Skeletal muscle tissue (tissue), 4 donors: ENCODE data around the gene IL22. TPM values are rescaled to one million over a fixed set of nuclear protein-coding genes. Genes with fewer than 3 reads are reported as not detected.

Source experiments
- H3K27ac ChIP-seq: one replicate; pipeline ENCODE4 v1.7.0; 2013; ENCODE audit warnings: mild to moderate bottlenecking, low read depth, low read length, inconsistent platforms
- H3K27me3 ChIP-seq, 3 donors: one replicate each; pipeline ENCODE4 v1.7.0; 2013; ENCODE audit warnings: low read length in 3 of 3; ENCODE audit not compliant: control insufficient read depth in 3 of 3, insufficient read depth in 3 of 3
- H3K36me3 ChIP-seq, 3 donors: one replicate each; pipeline ENCODE4 v1.7.0; 2013; ENCODE audit warnings: low read length in 3 of 3; ENCODE audit not compliant: control insufficient read depth in 3 of 3, insufficient read depth in 3 of 3
- H3K4me1 ChIP-seq, 3 donors: one replicate each; pipeline ENCODE4 v1.7.0; 2013; ENCODE audit warnings: low read length in 3 of 3, mild to moderate bottlenecking in 3 of 3; ENCODE audit not compliant: control insufficient read depth in 3 of 3, insufficient read depth in 3 of 3
- H3K4me3 ChIP-seq, 3 donors: one replicate each; pipeline ENCODE4 v1.7.0; 2013; ENCODE audit warnings: low read length in 3 of 3
- H3K9ac ChIP-seq, 3 donors: one replicate each; pipeline ENCODE4 v1.7.0; 2013; ENCODE audit warnings: low read length in 3 of 3, mild to moderate bottlenecking in 3 of 3, moderate library complexity in 2 of 3, low read depth in 1 of 3
- H3K9me3 ChIP-seq, 3 donors: one replicate each; pipeline ENCODE4 v1.7.0; 2013; ENCODE audit warnings: low read length in 3 of 3; ENCODE audit not compliant: control insufficient read depth in 3 of 3
- total RNA-seq: library from RNA; depleted of rRNA; stranded (reverse); fragments of >200 nt; gene quantifications from one replicate; pipeline ENCODE4 v1.2.3, GENCODE V29; 2014
- donor health status: Osteomylitis.

The IL22 gene
- total RNA-seq, 1 donor from 2014 or later: not detected

DNA sequence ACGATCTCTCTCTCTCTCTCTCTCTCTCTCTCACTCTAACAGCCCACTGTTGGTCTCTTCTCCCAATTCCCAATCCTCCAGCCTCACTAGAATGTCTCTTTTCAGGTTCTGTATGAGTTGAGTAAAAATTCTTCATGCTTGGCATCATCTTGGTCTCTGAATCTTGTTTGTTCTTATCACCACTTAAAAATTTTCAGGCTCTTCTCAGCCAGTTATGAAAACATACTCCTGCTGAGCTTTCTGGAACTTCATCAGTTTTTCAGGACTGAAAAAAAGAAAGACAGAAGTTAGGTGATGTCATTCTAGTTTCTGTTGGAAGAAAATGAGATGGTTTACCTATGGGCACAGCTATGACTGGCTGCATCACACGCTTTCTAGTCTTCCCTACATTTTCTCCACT, 11.5 kb upstream of the IL22 start:
- H3K36me3 ChIP-seq: no peaks in the 10 kb centered on the region
- no peaks in the 10 kb centered on the region for H3K4me1 ChIP-seq
- H3K9ac ChIP-seq: no peak overlapping the region
- H3K4me3 ChIP-seq: no peak overlapping the region
- no peak overlapping the region for H3K27ac ChIP-seq
- H3K27me3 ChIP-seq: no peaks in the 10 kb centered on the region
- H3K9me3 ChIP-seq: no peaks in the 10 kb centered on the region

DNA sequence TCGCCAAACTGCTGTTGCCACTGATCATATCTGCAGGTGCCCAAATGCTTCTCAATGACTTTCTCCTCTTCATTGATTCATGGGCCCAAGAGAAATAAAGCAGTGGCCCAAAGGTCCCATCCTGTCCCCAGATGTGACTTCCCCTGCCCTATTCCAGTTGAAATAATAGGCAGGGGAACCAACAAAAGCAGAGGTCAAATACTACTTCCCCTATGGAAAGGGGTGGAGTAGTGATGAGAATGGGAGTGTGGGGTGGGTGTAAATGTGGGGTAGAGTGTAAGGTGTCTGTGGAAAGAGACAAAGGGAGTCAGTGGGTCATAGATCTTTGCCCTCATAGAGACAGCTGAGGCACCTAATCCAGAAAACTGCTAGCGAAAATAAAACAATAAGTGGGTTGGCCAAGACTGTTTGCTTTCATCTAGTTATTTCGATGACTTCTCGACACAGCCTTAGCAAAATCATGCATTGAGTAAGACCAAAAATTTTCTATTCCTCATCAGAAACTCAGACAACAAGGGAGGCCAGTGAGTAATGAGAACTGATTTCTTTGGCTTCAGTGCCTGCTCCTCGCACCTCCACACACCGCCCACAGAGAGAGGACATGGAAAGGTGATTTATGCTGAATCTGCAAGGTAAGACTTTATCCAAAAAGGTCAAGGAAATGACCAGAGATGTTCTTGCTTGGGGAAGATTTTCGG, 10.9 kb upstream of the IL22 start:
- H3K9me3 ChIP-seq: no peaks in the 10 kb centered on the region
- H3K4me3 ChIP-seq: no peak overlapping the region
- H3K27me3 ChIP-seq: no peaks in the 10 kb centered on the region
- no peak overlapping the region for H3K27ac ChIP-seq
- H3K36me3 ChIP-seq: no peaks in the 10 kb centered on the region
- H3K9ac ChIP-seq: no peak overlapping the region
- H3K4me1 ChIP-seq: no peaks in the 10 kb centered on the region

DNA sequence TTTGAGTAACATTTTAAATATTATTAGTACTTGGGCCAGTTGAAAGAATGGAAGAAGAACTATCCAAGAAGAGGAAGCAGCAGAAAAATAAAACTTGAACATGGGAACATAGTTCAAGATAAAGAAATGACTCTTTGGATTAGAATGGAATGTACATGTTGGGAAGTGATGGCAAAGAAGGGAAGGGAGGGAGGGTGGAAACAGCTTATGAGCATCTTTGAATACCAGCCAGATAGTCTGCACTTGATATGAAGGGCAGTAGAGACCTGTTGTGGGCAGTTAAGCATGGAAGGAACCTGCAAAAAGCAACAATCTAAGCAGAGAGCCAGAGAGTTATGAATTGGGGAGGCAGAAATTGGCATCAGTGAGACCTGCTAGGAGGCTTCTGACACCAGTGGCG, 10.0 kb upstream of the IL22 start:
- Histone ChIP-seq H3K27ac (no peak overlapping the region), H3K9me3 (no peaks in the 10 kb centered on the region), H3K4me1 (no peaks in the 10 kb centered on the region), H3K9ac (no peak overlapping the region), H3K36me3 (no peaks in the 10 kb centered on the region), H3K27me3 (no peaks in the 10 kb centered on the region), H3K4me3 (no peak overlapping the region)

DNA sequence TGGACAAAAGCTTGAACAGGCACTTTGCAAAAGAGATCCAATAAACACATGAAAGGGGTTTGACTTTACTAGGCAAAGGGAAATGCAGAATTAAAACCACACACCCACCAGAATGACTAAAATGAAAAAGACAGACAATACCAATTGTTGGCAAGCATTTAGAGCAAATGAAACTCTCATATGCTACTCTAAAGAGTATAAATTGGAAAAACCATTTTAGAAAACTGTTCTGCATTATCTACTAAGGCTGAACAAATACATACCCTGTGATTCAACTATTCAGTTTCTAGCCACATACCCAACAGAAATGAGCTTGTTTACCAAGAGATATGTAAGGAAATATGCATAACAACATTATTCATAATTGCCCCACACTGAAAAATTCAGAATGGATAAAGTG, 8.5 kb upstream of the IL22 start:
- no peak overlapping the region for H3K9ac ChIP-seq
- no peak overlapping the region for H3K4me3 ChIP-seq
- no peaks in the 10 kb centered on the region for H3K36me3 ChIP-seq
- H3K4me1 ChIP-seq: no peaks in the 10 kb centered on the region
- no peaks in the 10 kb centered on the region for H3K27me3 ChIP-seq
- H3K9me3 ChIP-seq: no peaks in the 10 kb centered on the region
- no peak overlapping the region for H3K27ac ChIP-seq

DNA sequence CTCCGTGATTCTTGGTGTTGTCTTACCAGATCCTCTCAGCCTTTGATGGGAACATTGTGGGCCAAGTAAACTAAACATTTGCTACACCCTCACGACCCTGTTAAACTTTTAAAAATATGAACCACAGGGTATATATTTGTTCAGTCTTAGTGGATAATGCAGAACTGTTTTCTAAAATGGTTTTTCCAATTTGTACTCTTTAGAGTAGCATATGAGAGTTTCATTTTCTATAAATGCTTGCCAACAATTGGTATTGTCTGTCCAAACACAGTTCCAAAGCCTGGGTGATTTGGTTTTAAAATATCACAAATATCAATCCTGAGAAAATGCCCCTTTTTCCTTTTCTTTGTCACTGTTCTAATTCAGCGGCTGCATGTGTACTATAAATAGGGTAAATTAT, 6.7 kb upstream of the IL22 start:
- no peaks in the 10 kb centered on the region for H3K9me3 ChIP-seq
- no peaks in the 10 kb centered on the region for H3K36me3 ChIP-seq
- no peak overlapping the region for H3K4me3 ChIP-seq
- no peaks in the 10 kb centered on the region for H3K27me3 ChIP-seq
- H3K4me1 ChIP-seq: no peaks in the 10 kb centered on the region
- H3K9ac ChIP-seq: no peak overlapping the region
- H3K27ac ChIP-seq: no peak overlapping the region

DNA sequence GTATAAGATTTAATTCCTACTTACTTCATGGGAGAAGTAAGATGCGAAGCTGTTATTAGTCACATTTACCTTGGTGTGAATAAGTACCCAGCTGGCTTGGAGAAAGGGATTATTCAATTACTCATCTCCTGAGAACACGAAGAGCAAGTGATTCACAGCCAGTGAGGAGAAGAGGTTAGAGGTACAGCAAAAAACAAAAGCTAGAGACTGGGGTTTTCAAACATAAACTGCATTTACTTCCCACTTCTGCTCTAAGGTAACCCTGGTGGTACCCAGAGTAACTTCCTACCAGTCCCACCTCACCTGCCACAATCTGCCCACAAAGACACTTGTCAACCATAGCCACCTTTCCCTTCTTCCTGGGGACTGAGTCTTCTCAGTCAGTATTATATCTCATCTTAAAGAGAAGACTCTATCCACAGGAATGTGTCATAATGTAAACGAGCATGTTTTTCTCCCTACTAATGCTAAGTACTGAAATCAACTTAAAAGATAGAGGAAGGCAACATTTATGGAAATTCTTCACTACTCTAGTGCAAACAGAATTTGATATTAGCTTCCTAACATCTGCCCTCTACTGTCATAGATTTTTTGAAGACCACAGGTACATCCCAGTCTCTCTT, 6.0 kb upstream of the IL22 start:
- Histone ChIP-seq H3K9ac (no peak overlapping the region), H3K4me1 (no peaks in the 10 kb centered on the region), H3K27me3 (no peaks in the 10 kb centered on the region), H3K9me3 (no peaks in the 10 kb centered on the region), H3K4me3 (no peak overlapping the region), H3K36me3 (no peaks in the 10 kb centered on the region), H3K27ac (no peak overlapping the region)

DNA sequence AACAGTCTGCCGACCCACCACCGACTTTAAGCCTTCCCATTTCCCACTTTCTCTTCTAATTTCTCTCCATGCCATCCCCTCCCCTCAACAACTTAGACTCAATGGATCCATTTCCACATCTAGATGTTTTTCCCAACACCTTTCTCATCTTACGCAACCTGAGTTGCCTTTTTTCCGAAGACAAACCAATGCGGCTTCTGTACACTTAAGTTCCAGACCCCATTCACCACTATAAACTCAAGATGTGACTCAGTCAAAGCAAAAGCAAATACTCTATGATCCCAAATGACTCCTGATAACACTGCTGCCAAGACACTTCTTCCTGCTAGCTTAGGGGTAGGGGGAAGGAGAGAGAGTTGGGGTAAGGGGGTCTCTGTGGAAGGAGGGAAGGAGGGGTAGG, 1.3 kb downstream of the IL22 start:
- H3K9ac ChIP-seq: no peak overlapping the region
- H3K4me1 ChIP-seq: no peaks in the 10 kb centered on the region
- H3K27ac ChIP-seq: no peak overlapping the region
- peaks cover 0 to 4% (median 3%) of the 10 kb centered on the region in 3 donors for H3K27me3 ChIP-seq
- no peaks in the 10 kb centered on the region for H3K36me3 ChIP-seq
- H3K9me3 ChIP-seq: no peaks in the 10 kb centered on the region
- H3K4me3 ChIP-seq: no peak overlapping the region

DNA sequence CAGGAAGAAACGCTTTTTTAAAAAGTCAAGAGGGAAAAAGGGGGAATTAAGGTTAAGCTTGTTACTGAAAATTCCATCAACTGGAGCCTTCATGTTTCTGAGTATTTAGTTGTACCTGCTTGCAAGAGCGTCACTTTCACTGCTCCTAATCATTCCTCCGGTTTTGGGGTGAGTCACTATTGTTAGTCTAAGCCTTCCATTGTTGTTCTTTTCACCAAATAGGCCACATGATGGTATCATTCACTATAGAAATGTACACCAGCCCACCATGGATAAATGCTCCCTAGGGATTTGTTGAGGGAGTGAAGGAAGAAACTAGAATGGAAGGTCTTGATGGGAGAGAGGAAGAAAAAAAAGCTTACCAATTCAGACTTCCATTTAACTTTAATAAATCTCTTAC, 3.0 kb downstream of the IL22 start:
- H3K4me3 ChIP-seq: no peak overlapping the region

DNA sequence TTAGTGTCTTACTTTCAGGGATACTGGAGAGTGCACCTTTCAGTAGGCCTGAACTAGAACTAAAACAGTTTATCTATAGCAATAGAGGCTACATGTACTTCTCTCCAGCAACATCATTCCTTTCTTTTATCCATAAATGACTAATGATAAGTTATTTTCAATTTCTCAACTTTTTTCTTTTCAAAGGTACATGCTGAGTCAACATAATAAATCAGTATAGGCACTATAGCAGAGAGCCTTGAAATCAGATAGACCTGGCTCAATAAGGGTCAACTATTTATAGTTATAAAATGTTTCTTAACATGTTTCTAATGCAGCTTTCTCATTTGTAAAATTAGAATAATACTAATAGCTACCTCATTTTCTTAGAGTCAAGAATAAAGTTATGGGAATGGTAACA, 5.6 kb downstream of the IL22 start:
- Histone ChIP-seq H3K9me3 (no peaks in the 10 kb centered on the region), H3K27ac (no peak overlapping the region), H3K27me3 (peaks cover 0 to 4% (median 3%) of the 10 kb centered on the region in 3 donors), H3K36me3 (no peaks in the 10 kb centered on the region), H3K4me3 (no peak overlapping the region), H3K4me1 (no peaks in the 10 kb centered on the region), H3K9ac (no peak overlapping the region)

More for the DNA sequence above, 3.0 kb downstream of the IL22 start:
- Histone ChIP-seq H3K9me3 (no peaks in the 10 kb centered on the region), H3K27me3 (peaks cover 0 to 4% (median 3%) of the 10 kb centered on the region in 3 donors), H3K36me3 (no peaks in the 10 kb centered on the region), H3K4me1 (no peaks in the 10 kb centered on the region), H3K27ac (no peak overlapping the region), H3K9ac (no peak overlapping the region)

DNA sequence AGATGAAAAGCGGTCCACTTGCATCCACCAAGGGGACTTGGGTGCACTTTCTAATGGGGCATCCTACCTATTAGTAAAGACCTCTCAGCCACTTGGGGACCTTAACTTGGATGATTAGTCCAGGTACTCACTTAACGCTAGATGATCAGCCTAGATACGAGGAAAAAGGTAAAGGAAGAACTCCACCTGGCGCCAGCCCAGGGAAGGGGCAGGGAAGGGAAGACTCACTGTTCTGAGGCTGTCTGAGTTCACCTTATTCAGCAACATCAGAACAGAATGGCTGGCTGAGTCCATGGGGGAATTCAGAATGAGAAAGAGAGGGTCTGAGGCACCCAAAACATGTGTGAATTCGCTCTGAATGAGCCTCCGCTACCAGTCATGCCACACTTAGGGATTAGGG, 7.1 kb downstream of the IL22 start:
- H3K4me1 ChIP-seq: no peaks in the 10 kb centered on the region
- no peaks in the 10 kb centered on the region for H3K27me3 ChIP-seq
- H3K9me3 ChIP-seq: no peaks in the 10 kb centered on the region
- H3K36me3 ChIP-seq: no peaks in the 10 kb centered on the region
- no peak overlapping the region for H3K27ac ChIP-seq
- H3K9ac ChIP-seq: no peak overlapping the region
- no peak overlapping the region for H3K4me3 ChIP-seq
